Mononuclear cell (primary cell): ENCODE results near the gene GAB2. TPM values are rescaled to one million over a fixed set of nuclear protein-coding genes. Genes with fewer than 3 reads are reported as not detected.

Experiments
- H3K27me3 ChIP-seq: 2 replicates; pipeline ENCODE4 v1.6.0; 2011; ENCODE audit warnings: low read length, control low read depth; ENCODE audit not compliant: insufficient read depth
- H3K4me1 ChIP-seq: 2 replicates; pipeline ENCODE4 v1.5.1; 2011; ENCODE audit warnings: mild to moderate bottlenecking, low read length, control low read depth; ENCODE audit not compliant: insufficient read depth
- H3K4me3 ChIP-seq: 2 replicates; pipeline ENCODE4 v1.5.1; 2011; ENCODE audit warnings: mild to moderate bottlenecking, low read length, moderate library complexity
- H3K9me3 ChIP-seq: 2 replicates; pipeline ENCODE4 v1.5.1; 2011; ENCODE audit warnings: low read depth, mild to moderate bottlenecking, control low read depth, low read length
- total RNA-seq: library from RNA; depleted of rRNA; stranded (reverse); fragments of >200 nt; gene quantifications from one replicate; pipeline ENCODE4 v1.2.3, GENCODE V29; 2012

Gene GAB2
- total RNA-seq, 1 donor, result 61.9 TPM

DNA sequence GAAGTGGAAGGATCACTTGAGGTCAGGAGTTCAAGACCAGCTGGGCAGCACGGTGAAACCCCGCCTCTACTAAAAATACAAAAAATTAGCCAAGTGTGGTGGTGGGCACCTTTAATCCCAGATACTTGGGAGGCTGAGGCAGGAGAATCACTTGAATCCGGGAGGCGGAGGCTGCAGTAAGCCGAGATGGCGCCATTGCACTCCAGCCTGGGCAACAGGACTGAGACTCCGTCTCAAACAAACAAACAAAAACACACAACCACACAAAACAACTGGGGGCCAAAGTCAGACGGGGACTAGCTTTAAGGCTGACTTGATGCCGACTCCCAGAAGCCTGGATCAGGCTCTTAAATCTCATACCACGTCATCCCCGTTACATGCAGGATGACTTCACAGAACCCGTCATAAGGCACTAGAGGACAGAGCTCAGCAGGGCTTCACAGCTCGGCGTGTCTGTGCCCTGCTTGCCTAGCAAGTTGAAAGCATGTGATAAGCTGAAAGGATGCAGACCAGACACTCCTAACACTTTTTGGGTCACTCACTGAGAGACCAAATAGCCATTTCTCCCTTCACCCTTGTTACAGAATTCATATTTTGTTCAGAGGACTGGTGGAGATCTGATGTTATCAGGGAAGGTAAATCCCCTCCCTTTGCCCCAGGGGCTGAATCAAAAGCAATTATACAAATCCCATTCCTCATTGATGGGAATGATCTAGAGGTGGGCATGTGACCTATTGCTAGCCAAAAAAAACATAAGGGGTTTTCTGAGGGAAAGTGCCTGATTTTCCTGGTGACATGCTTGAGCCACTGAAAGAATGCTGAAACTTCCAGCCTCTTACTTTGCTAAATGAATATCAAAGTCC, 65.4 kb downstream of the GAB2 start:
- H3K4me1 ChIP-seq, result peaks cover 77% of the 10 kb centered on the region
- no peaks in the 10 kb centered on the region for H3K27me3 ChIP-seq
- no peak overlapping the region for H3K4me3 ChIP-seq
- H3K9me3 ChIP-seq, result no peaks in the 10 kb centered on the region

DNA sequence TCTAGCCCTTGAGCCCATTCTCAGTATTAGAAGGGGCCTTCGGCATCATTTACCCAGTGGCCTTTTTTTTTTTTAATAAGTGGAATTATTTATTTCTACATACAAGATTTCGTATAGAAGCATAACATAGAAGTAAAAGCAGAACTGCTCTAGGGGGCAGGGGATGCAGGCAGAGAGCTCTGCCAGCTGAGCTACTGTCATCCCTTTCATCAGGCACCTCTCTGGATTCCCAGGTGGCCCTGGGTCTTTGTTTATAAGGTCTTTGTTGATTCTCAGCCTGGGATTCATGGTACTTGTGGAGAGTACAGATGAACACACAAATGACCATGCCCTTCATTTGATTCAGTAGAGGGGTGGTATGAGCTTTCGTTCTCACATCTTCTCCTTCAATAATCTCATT, 66.4 kb downstream of the GAB2 start:
- Histone ChIP-seq H3K4me3 (no peak overlapping the region), H3K27me3 (no peaks in the 10 kb centered on the region), H3K9me3 (no peaks in the 10 kb centered on the region), H3K4me1 (peaks cover 77% of the 10 kb centered on the region)

DNA sequence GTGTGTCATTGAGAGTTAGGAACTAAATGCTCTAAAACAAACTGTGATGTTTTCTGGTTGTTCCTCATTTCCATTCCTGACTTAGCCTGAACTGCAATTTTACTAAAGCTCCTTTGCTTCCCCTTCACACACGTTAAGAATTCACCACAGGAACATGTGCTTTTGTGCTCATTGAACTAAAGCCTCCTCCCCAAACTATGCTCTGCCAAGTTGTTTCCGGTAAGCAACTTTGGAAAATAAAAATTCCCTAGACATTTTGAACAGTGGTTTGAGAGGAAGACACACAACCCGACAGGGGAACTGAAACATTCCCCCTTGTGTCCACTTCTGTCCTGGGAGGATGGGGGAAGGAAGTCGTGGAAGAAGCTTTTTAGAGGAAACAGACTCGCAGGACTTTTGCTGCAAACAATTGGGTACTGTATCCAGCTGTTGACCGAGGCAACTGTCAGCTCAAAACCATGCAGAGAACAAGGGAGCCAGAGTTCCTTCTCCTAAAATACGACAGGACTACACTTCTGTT, 66.9 kb downstream of the GAB2 start:
- no peaks in the 10 kb centered on the region for H3K27me3 ChIP-seq
- no peak overlapping the region for H3K4me3 ChIP-seq
- no peaks in the 10 kb centered on the region for H3K9me3 ChIP-seq
- peaks cover 75% of the 10 kb centered on the region for H3K4me1 ChIP-seq

DNA sequence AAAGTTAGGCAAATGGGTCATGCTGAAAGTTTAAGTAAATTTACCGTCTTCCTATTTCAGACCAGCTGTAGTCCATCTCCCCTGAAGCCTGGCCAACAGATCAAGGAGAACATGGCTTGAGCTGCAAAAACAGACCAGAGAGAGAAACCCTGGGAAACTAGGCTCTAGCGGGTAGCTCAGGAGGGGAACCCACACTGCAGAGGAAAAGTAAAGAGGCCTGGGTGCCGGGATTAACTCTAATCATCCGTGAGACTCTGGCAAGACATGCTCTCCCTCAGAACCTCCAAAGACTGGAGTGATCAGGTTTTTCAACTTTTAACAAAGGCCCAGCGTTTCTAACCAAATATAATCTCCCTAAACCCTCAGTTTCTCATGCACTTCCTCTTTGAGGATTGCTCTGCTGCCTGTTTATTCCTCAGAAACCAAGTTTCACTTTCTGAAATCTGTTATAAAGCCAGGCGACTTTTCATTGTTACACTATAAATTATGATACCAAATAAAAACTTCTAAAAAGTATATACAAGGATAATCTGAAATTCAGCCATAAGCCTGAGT, 67.5 kb downstream of the GAB2 start:
- peaks cover 70% of the 10 kb centered on the region for H3K4me1 ChIP-seq
- no peaks in the 10 kb centered on the region for H3K9me3 ChIP-seq
- peak overlapping the region; percentile 6 for H3K4me3 ChIP-seq
- no peaks in the 10 kb centered on the region for H3K27me3 ChIP-seq

DNA sequence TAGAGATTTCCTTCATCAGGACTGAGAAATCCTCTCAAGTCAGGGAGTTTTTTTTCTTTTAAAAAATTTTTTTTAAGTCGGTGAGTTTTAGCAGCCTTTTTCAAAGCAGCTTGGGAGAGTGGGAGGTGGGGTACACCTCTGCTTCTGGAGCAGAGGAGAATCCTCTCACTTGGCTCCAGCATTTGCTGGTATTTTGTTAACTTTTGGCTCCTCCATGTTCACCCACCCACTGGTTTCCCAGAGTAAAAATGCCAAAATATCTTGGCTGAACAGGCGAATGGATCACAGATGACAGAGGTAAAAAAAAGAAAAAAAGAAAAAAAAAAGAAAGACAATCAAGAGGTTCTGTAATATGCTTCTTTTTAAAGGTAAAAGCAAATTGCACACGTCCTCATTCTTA, 68.0 kb downstream of the GAB2 start:
- Histone ChIP-seq H3K27me3 (no peaks in the 10 kb centered on the region), H3K9me3 (no peaks in the 10 kb centered on the region), H3K4me3 (peak overlapping the region; percentile 6), H3K4me1 (peaks cover 64% of the 10 kb centered on the region)

- Histone ChIP-seq H3K9me3 (no peaks in the 10 kb centered on the region), H3K4me1 (peaks cover 61% of the 10 kb centered on the region), H3K27me3 (no peaks in the 10 kb centered on the region), H3K4me3 (no peak overlapping the region)
These were observed 68.5 kb downstream of the GAB2 start for GRCh38 chr11:78349114-78349513.

DNA sequence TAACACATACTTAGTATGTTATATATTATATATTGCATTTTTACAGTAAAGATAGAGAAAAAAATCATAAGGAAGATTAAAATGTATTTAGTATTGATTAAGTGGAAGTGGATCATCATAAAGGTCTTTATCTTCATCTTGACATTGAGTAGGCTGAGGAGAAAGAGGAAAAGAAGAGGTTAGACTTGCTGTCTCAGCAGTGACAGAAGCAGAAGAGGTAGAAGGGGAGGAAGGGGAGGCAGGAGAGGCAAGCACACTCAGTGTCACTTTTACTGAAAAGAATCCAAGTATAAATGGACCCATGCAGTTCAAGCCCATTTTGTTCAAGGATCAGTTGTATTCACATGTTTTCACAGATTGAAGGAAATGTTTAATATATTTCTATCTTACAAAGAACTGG, 69.7 kb downstream of the GAB2 start:
- Histone ChIP-seq H3K4me1 (peaks cover 52% of the 10 kb centered on the region), H3K27me3 (no peaks in the 10 kb centered on the region), H3K9me3 (no peaks in the 10 kb centered on the region), H3K4me3 (no peak overlapping the region)

GRCh38 chr11:78346799-78347198, 70.8 kb downstream of the GAB2 start:
- Histone ChIP-seq H3K4me3 (no peak overlapping the region), H3K9me3 (no peaks in the 10 kb centered on the region), H3K27me3 (no peaks in the 10 kb centered on the region), H3K4me1 (peaks cover 41% of the 10 kb centered on the region)

DNA sequence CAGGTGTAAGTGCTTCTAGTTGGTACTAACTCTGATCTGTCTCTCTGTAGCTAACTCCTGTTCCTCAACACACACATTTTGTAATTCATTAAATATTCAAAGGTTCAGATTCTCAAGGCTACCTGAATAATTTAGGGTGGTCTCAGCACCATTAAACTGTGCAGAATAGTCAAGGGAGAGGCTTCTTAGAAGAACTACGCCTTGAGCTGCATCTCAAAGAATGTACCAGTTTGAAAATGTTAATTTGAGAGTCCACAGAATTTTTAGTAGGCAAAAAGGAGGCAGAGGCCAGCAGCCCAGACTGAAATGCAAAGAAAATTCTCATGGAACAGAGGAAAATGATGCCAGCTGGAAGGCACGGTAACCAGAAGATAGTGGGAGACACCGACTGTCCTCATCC, 72.2 kb downstream of the GAB2 start:
- Histone ChIP-seq H3K27me3 (no peaks in the 10 kb centered on the region), H3K9me3 (no peaks in the 10 kb centered on the region), H3K4me1 (peaks cover 32% of the 10 kb centered on the region), H3K4me3 (no peak overlapping the region)

GRCh38 chr11:78344676-78345075, 72.9 kb downstream of the GAB2 start:
- Histone ChIP-seq H3K4me1 (peaks cover 25% of the 10 kb centered on the region), H3K4me3 (no peak overlapping the region), H3K27me3 (no peaks in the 10 kb centered on the region), H3K9me3 (no peaks in the 10 kb centered on the region)

- no peaks in the 10 kb centered on the region for H3K9me3 ChIP-seq
- H3K4me3 ChIP-seq, result no peak overlapping the region
- peaks cover 23% of the 10 kb centered on the region for H3K4me1 ChIP-seq
- no peaks in the 10 kb centered on the region for H3K27me3 ChIP-seq
These were observed 73.5 kb downstream of the GAB2 start for GRCh38 chr11:78344094-78344493.

GRCh38 chr11:78343303-78343702, 74.3 kb downstream of the GAB2 start:
- Histone ChIP-seq H3K9me3 (no peaks in the 10 kb centered on the region), H3K27me3 (no peaks in the 10 kb centered on the region), H3K4me3 (no peak overlapping the region), H3K4me1 (peaks cover 24% of the 10 kb centered on the region)

DNA sequence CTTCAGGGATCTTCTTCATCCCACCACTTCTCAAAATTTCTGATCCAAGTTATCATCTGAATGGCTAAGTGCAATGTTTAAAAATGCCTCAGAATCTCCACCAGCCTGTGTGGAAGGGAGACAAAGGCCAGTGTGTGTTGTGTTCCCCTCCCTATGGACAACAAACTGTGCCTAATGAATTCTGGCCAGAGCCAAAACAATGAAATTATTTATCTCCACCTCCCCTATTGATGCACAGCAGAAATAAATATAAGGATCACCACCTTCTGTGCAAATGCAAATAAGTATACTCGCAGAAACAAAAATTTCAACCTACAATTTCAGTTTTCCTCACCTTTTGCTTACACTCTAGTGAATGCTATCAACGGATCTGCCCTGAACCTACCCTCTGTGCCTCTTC, 75.8 kb downstream of the GAB2 start:
- H3K9me3 ChIP-seq, result no peaks in the 10 kb centered on the region
- no peak overlapping the region for H3K4me3 ChIP-seq
- peaks cover 32% of the 10 kb centered on the region for H3K4me1 ChIP-seq
- no peaks in the 10 kb centered on the region for H3K27me3 ChIP-seq

- no peaks in the 10 kb centered on the region for H3K27me3 ChIP-seq
- H3K4me3 ChIP-seq, result no peak overlapping the region
- H3K9me3 ChIP-seq, result no peaks in the 10 kb centered on the region
- H3K4me1 ChIP-seq, result peaks cover 33% of the 10 kb centered on the region
These were observed 77.1 kb downstream of the GAB2 start for GRCh38 chr11:78340530-78340929.

GRCh38 chr11:78339945-78340344, 77.7 kb downstream of the GAB2 start:
- Histone ChIP-seq H3K27me3 (no peaks in the 10 kb centered on the region), H3K9me3 (no peaks in the 10 kb centered on the region), H3K4me3 (no peak overlapping the region), H3K4me1 (peaks cover 33% of the 10 kb centered on the region)

DNA sequence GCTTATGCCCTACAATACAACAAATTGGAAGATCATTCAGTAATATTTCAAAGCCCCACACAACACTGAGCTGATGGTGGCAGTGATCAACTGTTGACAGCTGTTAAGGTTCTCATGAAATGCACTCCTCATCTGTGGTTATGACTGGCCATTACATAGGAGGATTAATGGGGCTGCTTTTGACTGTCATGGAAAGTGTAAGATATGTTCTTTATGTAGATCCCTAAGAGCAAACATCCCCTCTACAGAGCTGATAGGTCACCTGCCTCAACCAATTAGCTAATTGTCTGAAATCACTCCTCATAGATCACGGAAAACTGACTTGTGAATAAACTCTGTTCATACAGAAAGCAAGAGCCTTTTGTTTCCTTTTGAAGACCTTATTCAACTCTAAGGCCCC, 78.1 kb downstream of the GAB2 start:
- peaks cover 33% of the 10 kb centered on the region for H3K4me1 ChIP-seq
- no peaks in the 10 kb centered on the region for H3K27me3 ChIP-seq
- no peaks in the 10 kb centered on the region for H3K9me3 ChIP-seq
- no peak overlapping the region for H3K4me3 ChIP-seq
